T-helper 2 cell treated with Interferon-gamma antibody and Interleukin-4, amounts not matched to agents 5 μg/mL and 100 μg/mL, for 36 hours (primary cell): Measurements from ENCODE around the gene TUBB4B.
A peak's percentile ranks its signal among the peaks of the same experiment; 100 is the strongest.

Experiments
- DNase-seq: peaks from one replicate; pipeline ENCODE4 v3.0.0; 2021; ENCODE audit warnings: low spot score
- H3K27ac Mint-ChIP-seq: one replicate; pipeline ENCODE4 v1.8.0; 2021; ENCODE audit warnings: mild to moderate bottlenecking, mixed read lengths
- H3K27me3 Mint-ChIP-seq: one replicate; pipeline ENCODE4 v1.8.0; 2021; ENCODE audit warnings: low read depth, mixed read lengths
- H3K36me3 Mint-ChIP-seq: one replicate; pipeline ENCODE4 v1.8.0; 2021; ENCODE audit warnings: low read depth, mixed read lengths
- H3K4me1 Mint-ChIP-seq: one replicate; pipeline ENCODE4 v1.8.0; 2021; ENCODE audit warnings: low read depth, mixed read lengths
- H3K4me3 Mint-ChIP-seq: one replicate; pipeline ENCODE4 v1.8.0; 2022; ENCODE audit warnings: mild to moderate bottlenecking, moderate library complexity, mixed read lengths
- H3K9me3 Mint-ChIP-seq: one replicate; pipeline ENCODE4 v1.8.0; 2021; ENCODE audit warnings: mixed read lengths

The TUBB4B gene

DNA sequence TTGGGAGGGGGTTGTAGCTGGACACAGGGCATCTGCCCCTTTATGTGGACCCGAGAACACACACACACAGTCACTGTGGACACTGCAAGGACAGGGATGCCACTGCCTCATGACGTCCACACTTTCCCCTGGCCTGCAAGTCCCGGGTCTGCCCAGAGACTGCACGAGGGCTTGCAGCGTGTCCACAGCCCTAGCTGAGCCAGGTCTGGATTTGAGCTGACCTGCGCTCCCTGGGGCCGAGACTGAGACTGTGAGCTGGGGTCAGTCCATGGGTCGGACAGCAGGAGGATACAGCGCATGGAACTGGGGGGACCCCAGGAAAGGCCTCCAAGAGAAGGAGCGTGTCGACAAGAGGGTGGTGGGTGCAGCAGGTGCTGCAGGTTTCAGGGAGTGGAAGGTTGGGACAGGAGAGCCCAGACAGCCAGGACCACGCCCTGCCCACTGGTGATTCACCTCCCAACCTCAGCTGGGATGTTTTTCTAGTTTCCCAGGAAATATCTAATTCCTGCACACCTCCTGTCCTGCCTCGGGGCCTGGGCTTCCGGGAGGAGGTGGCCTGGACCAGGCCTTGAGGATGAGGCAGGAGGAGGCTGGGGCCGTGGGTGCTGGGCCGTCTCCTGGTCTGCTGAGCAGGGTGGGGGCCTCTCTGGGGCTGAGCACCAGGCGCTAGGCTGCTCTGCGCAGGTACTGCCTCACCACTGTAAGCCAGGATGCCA, 14.6 kb upstream of the TUBB4B start:
- H3K4me3 Mint-ChIP-seq: no peak overlapping the region
- no peaks in the 10 kb centered on the region for H3K9me3 Mint-ChIP-seq
- no peak overlapping the region for H3K27ac Mint-ChIP-seq
- DNase-seq: no peak
- no peaks in the 10 kb centered on the region for H3K36me3 Mint-ChIP-seq
- H3K4me1 Mint-ChIP-seq: peaks cover 5% of the 10 kb centered on the region
- H3K27me3 Mint-ChIP-seq: peaks cover 2% of the 10 kb centered on the region

DNA sequence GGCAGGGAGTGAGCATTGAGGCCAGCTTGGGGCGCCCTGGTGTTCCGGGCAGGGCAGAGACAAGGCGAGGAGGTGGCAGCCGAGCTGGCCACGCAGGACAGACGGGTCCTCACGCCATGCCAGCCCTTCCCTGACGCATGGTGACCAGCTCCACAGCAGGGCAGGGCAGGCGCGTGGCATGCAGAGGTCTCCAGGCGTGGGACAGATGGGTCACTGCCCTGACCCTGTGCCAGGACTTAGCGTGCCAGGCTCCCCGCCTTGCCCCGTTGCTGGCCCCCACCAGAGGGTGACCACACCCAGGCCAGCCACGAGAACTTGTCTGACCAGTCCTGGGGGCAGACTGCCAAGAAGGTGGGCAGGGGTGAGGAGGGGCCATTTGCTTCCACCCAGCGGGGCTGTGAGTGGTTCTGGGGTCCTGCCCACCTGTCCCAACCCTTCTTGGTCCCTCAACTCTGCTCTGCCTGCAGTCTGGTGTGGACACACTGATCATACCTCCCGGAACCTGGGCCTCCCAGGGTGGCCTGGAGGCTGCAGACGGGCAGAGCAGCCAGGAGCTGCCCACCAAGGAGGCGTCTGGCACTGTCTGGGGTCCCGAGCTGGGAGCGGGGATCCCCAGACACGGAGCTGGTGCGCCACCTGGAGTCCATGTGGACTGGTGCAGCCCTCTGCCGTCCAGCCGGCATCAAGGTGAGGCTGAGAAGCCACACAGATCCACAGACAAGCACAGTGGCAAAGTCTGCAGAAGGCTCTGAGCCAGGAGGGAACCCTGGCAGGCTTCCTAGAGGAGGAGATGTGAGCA, 13.8 kb upstream of the TUBB4B start, which contains the start of gene RNF224:
Gene RNF224 (plus strand): TSS at position 449 of the 799 bp plus-strand sequence. CDS start 834 bp downstream, outside the sequence.
- peak; percentile 71 for DNase-seq
- peak within 1 kb of the TSS; percentile 16 for H3K27ac Mint-ChIP-seq
- no peaks in the 10 kb centered on the region for H3K9me3 Mint-ChIP-seq
- no peak within 1 kb of the TSS for H3K4me3 Mint-ChIP-seq
- peaks cover 5% of the 10 kb centered on the region for H3K4me1 Mint-ChIP-seq
- H3K36me3 Mint-ChIP-seq: no peaks in the 10 kb centered on the region
- peaks cover 2% of the 10 kb centered on the region for H3K27me3 Mint-ChIP-seq

DNA sequence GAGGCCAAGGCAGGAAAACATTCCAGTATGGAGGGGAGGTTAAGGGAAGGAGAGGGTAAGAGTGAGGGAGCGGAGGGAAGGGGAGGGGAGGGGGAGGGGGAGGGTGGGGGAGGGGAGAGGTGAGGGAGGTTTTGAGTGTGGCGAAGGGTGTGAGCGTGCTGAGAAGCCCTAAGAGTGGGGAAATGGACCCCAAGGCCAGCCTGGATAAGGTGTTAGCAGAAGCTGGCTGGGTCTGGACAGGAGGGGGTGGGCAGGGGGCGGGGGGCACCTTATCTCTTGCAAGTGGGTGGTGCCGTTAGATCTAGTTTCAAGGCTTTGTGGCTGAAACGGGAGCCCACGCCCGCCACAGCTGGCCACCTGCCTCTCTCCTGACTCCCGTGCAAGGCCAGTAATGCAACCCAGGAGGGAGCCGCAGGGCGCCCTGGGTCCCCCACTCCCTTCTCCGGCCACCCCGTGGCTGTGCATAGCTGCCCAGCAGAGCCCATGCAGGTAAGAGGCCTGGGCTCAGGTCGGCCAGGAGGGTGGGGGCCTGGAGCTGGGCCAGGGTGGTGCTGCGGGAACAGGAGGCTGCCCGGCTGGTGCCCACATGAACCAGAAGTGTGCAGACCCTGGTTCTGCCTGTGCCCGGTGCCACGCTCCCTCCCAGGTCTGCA, 13.1 kb upstream of the TUBB4B start:
- Mint-ChIP-seq H3K4me3 (no peak overlapping the region), H3K27ac (peak overlapping the region; percentile 16), H3K36me3 (no peaks in the 10 kb centered on the region), H3K27me3 (peaks cover 2% of the 10 kb centered on the region), H3K4me1 (peaks cover 3% of the 10 kb centered on the region), H3K9me3 (no peaks in the 10 kb centered on the region)
- DNase-seq: no peak

DNA sequence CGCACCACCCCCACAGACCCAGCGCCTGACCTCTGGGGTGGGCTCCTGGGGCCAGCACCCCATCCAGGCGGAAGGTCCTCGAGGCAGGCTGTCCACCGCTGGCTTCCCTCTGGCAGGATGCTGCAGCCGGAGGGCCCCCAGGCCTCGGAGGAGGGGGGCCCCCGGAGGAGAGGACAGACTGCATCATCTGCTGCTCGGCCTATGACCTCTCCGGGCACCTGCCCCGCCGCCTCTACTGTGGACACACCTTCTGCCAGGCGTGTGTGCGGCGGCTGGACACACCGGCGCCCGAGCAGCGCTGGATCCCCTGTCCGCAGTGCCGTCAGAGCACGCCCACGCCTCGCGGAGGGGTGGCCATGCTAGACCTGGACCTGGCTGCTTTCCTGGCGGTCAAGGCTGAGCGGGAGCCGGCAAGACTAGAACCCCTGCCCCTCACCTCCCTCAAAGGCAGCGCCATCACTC, 12.6 kb upstream of the TUBB4B start:
- no peak overlapping the region for H3K27ac Mint-ChIP-seq
- H3K36me3 Mint-ChIP-seq: no peaks in the 10 kb centered on the region
- no peak for DNase-seq
- no peaks in the 10 kb centered on the region for H3K9me3 Mint-ChIP-seq
- no peak overlapping the region for H3K4me3 Mint-ChIP-seq
- peaks cover 2% of the 10 kb centered on the region for H3K27me3 Mint-ChIP-seq
- peaks cover 2% of the 10 kb centered on the region for H3K4me1 Mint-ChIP-seq

DNA sequence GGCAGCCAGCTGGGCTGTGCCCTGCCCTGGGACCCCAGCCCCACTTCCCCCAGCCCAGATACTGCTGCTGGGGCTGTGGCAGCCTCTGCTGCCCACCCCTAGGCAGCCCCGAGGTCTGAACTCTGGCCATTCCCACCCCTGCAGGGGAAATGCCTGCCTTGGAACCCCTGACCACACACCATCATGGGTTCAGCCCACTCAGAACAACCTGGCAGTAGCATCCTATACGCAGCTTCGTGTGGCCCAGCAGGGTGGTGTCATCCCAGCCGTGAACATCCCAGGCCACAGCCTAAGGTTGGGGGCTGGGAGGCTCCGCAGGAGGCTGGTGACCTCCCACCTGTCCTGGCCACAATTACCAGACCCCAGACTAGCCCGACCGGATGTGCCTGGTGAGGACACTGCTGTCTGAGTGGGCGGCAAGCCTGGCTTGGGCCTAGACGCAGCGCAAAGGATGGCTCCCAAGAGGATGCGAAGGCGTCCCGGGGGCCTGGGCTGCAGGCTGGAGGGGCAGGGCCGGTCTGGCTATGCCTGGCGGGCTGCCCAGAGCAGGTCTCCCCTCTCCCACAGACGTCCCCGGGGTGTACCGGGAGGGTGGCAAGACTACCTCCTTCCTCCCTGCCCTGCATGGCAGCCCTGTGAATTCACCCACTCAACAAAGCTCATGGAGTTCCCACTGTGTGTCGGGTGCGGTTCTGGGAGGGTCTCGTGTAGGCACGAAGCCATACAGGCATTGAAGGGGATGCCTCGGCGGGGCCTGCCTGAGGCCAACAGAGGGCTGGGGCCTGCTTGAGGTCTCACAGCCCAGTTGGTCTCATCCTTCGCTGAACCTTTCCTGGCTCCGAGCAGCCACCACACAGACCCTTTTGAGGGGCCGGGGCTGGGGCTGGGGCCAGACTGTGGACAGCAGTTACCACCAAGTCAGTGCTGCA, 11.9 kb upstream of the TUBB4B start:
- Mint-ChIP-seq H3K27me3 (peaks cover 2% of the 10 kb centered on the region), H3K4me1 (peaks cover 2% of the 10 kb centered on the region), H3K9me3 (no peaks in the 10 kb centered on the region), H3K27ac (no peak overlapping the region), H3K4me3 (no peak overlapping the region), H3K36me3 (no peaks in the 10 kb centered on the region)
- DNase-seq: no peak

DNA sequence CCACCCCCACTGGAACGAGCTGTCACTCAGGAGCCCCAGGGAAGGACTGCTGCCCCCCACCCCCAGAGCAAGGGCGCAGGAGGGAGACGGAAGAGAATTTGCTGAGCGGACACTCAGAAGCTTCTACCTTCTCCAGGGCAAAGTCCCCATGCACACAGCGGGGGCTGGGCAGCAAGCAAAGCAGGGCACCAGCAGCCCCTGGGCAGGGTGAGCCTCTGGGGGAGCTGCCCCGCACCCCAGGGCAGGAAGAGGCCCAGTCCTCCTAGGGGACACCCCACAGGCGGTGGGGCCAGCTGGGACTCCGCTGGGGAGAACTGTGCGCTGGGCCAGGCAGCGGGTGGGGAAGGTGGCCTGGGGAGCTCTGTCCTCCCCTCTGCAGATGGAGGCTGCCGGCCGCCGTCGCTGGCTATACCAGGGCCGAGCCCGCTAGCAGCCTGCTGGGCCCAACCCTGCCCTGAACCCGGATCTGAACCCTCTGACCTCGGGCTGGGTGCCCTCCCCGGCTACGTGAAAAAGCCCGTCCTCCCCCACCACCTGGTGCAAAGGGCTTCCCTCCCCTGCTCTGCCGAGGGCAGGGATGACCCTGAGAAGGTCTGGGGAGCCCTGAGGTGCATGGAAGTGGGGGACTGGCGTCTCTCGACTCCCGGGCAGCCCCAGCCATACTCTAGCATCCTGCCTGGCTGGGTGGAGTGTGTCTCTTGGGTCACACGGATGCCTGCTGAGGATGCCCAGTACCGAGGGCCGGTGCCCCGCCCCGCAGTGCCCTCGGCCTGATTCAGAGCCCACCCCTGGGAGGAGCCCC, 11.0 kb upstream of the TUBB4B start:
- no peaks in the 10 kb centered on the region for H3K36me3 Mint-ChIP-seq
- H3K27ac Mint-ChIP-seq: no peak overlapping the region
- no peaks in the 10 kb centered on the region for H3K9me3 Mint-ChIP-seq
- H3K27me3 Mint-ChIP-seq: peaks cover 2% of the 10 kb centered on the region
- peaks cover 2% of the 10 kb centered on the region for H3K4me1 Mint-ChIP-seq
- H3K4me3 Mint-ChIP-seq: no peak overlapping the region
- DNase-seq: no peak

DNA sequence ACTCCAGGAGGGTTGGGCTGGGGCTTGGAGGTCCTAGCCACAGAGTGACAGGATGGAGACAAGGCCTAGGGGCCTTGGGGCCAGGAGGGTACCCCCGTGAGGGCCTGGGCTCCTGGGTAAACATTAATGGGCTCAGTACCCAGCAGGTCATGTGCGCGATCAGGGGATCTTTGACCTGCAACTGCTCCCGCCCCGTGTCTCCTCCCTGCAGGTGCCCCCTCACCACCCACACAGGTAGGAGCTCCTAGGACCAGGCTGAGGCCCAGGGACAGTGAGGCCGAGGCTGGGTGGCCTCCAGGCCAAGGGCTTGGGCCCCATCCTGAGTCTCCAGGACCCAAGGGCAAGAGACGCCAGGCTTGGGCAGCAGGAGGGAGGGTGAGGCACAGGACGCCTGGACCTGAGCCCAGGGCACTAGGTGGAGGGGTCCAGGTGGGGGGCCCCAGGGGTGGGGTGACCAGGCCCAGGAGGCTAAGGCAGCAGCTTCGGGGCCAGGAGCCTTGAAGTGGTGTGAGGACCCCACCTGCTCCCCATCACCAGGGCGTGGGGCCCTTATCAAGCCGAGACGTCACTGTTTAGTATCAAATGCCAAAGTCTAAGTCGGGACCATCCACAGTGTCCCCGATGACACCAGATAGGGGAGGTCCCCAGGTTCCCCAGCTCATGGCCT, 10.2 kb upstream of the TUBB4B start, which contains the start of gene SLC34A3:
Gene SLC34A3 (plus strand): TSS at position 197 of the 667 bp plus-strand sequence. CDS start 802 bp downstream, outside the sequence.
- H3K27ac Mint-ChIP-seq: no peak within 1 kb of the TSS
- H3K9me3 Mint-ChIP-seq: no peaks in the 10 kb centered on the region
- no peak for DNase-seq
- no peaks in the 10 kb centered on the region for H3K36me3 Mint-ChIP-seq
- H3K27me3 Mint-ChIP-seq: peaks cover 2% of the 10 kb centered on the region
- H3K4me1 Mint-ChIP-seq: peaks cover 2% of the 10 kb centered on the region
- H3K4me3 Mint-ChIP-seq: no peak within 1 kb of the TSS

DNA sequence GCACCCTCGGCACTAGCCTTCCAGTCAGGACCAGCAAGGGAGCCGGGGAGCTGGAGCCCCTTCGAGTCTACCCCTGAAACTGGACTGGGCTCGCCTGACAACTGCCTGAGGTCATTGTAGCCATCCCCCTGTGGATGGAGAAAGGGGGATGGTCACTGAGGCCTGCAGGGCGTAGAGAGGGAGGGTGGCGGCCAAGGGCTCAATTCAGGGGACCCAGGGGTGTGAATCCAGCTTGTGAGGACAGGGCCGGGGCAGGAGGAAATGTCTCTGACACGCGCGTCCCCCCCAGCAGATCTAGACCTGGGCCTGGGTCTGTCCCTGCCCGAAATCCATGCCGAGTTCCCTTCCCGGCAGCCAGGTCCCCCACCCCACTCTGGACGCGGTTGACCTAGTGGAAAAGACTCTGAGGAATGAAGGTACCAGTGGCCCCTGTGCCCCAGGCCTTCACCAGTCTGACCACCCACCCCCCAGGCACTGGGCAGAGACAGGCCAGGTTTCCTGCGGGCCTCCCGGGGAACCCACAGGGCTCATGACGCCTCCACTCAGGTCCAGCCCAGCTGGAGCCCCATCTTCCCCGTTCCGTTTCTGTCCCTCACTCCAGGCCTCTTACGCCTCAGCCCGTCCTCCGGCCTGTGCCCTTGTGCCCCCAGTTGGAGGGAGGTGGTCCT, 9.6 kb upstream of the TUBB4B start:
- Mint-ChIP-seq H3K36me3 (no peaks in the 10 kb centered on the region), H3K4me3 (no peak overlapping the region), H3K9me3 (no peaks in the 10 kb centered on the region), H3K4me1 (peaks cover 2% of the 10 kb centered on the region), H3K27ac (no peak overlapping the region), H3K27me3 (peaks cover 2% of the 10 kb centered on the region)
- no peak for DNase-seq

DNA sequence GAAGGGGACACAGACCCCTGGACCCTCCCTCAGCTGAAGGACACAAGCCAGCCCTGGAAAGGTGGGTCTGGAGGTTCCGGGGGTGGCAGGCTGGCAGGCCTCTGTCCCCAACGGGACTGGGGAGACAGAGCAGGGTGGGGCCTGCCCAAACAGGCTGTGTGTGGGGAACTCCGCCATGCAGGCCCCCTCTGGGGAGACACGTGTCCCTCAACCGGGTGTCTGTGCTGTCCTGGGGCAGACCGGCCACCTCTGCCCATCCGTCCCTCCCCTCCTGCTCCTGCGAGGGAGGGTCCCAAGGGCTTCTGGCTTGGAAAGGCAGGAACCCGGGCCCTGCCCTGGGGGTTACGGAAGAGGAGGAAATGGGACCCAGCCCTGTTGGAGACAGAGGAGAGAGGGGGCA, 9.0 kb upstream of the TUBB4B start:
- Mint-ChIP-seq H3K9me3 (no peaks in the 10 kb centered on the region), H3K27ac (no peak overlapping the region), H3K4me1 (peaks cover 2% of the 10 kb centered on the region), H3K36me3 (no peaks in the 10 kb centered on the region), H3K27me3 (peaks cover 2% of the 10 kb centered on the region), H3K4me3 (no peak overlapping the region)
- DNase-seq: no peak

DNA sequence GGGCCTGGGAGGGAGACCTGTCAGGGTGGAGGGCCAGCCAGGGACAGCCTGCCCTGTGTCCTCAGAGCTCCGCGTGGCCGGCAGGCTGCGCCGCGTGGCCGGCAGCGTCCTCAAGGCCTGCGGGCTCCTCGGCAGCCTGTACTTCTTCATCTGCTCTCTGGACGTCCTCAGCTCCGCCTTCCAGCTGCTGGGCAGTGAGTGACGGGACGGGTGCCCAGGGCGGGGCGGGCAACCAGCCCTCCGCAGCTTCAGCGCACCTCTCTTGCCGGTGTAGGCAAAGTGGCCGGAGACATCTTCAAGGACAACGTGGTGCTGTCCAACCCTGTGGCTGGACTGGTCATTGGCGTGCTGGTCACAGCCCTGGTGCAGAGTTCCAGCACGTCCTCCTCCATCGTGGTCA, 8.6 kb upstream of the TUBB4B start:
- peaks cover 2% of the 10 kb centered on the region for H3K4me1 Mint-ChIP-seq
- no peak for DNase-seq
- H3K27me3 Mint-ChIP-seq: peaks cover 2% of the 10 kb centered on the region
- no peaks in the 10 kb centered on the region for H3K9me3 Mint-ChIP-seq
- no peak overlapping the region for H3K27ac Mint-ChIP-seq
- no peak overlapping the region for H3K4me3 Mint-ChIP-seq
- H3K36me3 Mint-ChIP-seq: no peaks in the 10 kb centered on the region

DNA sequence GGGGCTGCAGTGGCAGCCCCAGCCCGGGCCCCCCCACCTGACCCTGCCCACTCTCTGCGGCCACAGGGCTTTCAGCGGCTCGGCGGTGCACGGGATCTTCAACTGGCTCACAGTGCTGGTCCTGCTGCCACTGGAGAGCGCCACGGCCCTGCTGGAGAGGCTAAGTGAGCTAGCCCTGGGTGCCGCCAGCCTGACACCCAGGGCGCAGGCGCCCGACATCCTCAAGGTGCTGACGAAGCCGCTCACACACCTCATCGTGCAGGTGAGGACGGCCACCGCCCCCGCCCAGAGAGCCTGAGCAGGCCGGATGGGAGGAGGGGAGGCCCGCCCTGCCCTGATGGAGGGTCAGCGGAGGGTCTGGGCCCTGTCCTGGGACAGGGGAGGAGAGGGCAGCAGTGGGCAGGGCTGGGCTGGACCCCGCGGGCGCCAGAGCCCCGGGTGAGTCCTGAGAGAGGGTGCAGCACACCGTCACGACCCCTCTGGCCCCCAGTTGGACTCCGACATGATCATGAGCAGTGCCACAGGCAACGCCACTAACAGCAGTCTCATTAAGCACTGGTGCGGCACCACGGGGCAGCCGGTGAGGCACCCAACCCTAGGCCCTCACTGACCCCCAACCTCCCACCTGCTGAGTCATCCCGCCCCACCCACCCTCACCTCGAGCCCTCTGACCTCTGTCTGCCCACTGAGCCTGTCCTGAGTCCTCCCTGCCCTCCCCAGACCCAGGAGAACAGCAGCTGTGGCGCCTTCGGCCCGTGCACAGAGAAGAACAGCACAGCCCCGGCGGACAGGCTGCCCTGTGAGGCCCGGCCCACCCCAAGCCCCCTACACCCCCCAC, 7.7 kb upstream of the TUBB4B start:
- no peaks in the 10 kb centered on the region for H3K27me3 Mint-ChIP-seq
- no peak for DNase-seq
- H3K9me3 Mint-ChIP-seq: no peaks in the 10 kb centered on the region
- H3K4me3 Mint-ChIP-seq: no peak overlapping the region
- no peak overlapping the region for H3K27ac Mint-ChIP-seq
- H3K4me1 Mint-ChIP-seq: no peaks in the 10 kb centered on the region
- no peaks in the 10 kb centered on the region for H3K36me3 Mint-ChIP-seq
